Nephron (organoid): ENCODE measurements around the gene CDKAL1.

Experiments
- H3K27ac Mint-ChIP-seq, 3 experiments: 2 replicates each; pipeline ENCODE4 v1.8.0; 2020; ENCODE audit warnings: mixed read lengths in 3 of 3, mild to moderate bottlenecking in 2 of 3, moderate library complexity in 1 of 3
- H3K27me3 Mint-ChIP-seq: 2 replicates; pipeline ENCODE4 v1.8.0; 2021; ENCODE audit warnings: low read depth, mild to moderate bottlenecking, moderate library complexity, mixed read lengths
- H3K36me3 Mint-ChIP-seq: 2 replicates; pipeline ENCODE4 v1.8.0; 2020; ENCODE audit warnings: low read depth, mixed read lengths
- H3K4me1 Mint-ChIP-seq: 2 replicates; pipeline ENCODE4 v1.8.0; 2020; ENCODE audit warnings: mixed read lengths
- H3K4me3 Mint-ChIP-seq, 3 experiments: 2 replicates each; pipeline ENCODE4 v1.8.0; 2020; ENCODE audit warnings: mild to moderate bottlenecking in 3 of 3, mixed read lengths in 3 of 3, moderate library complexity in 2 of 3
- H3K9me3 Mint-ChIP-seq: 2 replicates; pipeline ENCODE4 v1.8.0; 2020; ENCODE audit warnings: mixed read lengths
- TF ChIP-seq, protein P1 (sequence below), 3 experiments: fragments of 200-600 bp; sonication (generic); IDR thresholded peaks; one replicate each; pipeline ENCODE4 v1.5.0; 2021; ENCODE audit warnings: antibody characterized with exemption in 3 of 3; ENCODE audit not compliant: unreplicated experiment in 3 of 3

Gene CDKAL1

DNA sequence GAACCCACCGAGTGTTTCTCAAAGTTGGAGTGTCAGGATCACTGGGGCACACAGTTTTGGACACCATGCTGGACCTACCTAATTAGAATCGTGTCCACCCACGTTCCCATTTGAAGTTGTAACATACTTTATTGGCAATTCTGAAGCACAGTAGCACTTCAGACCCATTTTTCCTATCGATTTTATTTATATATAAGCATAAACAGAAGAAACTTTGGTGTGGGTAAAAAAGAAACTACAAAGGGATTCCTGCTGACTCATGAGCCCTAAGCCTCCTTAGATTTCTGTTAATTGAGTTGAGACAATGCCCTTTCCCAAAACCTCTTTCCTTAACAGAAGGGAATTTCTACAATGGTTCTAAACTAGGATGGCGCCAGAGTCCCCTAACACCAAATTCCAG lies 398.0 kb downstream of the CDKAL1 start:
- Mint-ChIP-seq H3K4me1 (peaks cover 18% of the 10 kb centered on the region), H3K27ac (no peak overlapping the region), H3K9me3 (no peaks in the 10 kb centered on the region), H3K36me3 (no peaks in the 10 kb centered on the region), H3K4me3 (no peak overlapping the region), H3K27me3 (no peaks in the 10 kb centered on the region)
- TF ChIP-seq, protein P1, sequence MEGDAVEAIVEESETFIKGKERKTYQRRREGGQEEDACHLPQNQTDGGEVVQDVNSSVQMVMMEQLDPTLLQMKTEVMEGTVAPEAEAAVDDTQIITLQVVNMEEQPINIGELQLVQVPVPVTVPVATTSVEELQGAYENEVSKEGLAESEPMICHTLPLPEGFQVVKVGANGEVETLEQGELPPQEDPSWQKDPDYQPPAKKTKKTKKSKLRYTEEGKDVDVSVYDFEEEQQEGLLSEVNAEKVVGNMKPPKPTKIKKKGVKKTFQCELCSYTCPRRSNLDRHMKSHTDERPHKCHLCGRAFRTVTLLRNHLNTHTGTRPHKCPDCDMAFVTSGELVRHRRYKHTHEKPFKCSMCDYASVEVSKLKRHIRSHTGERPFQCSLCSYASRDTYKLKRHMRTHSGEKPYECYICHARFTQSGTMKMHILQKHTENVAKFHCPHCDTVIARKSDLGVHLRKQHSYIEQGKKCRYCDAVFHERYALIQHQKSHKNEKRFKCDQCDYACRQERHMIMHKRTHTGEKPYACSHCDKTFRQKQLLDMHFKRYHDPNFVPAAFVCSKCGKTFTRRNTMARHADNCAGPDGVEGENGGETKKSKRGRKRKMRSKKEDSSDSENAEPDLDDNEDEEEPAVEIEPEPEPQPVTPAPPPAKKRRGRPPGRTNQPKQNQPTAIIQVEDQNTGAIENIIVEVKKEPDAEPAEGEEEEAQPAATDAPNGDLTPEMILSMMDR (IDR thresholded peaks at IDR 0.05; ENCODE audit: unreplicated experiment in 3 of 3), result no peak

DNA sequence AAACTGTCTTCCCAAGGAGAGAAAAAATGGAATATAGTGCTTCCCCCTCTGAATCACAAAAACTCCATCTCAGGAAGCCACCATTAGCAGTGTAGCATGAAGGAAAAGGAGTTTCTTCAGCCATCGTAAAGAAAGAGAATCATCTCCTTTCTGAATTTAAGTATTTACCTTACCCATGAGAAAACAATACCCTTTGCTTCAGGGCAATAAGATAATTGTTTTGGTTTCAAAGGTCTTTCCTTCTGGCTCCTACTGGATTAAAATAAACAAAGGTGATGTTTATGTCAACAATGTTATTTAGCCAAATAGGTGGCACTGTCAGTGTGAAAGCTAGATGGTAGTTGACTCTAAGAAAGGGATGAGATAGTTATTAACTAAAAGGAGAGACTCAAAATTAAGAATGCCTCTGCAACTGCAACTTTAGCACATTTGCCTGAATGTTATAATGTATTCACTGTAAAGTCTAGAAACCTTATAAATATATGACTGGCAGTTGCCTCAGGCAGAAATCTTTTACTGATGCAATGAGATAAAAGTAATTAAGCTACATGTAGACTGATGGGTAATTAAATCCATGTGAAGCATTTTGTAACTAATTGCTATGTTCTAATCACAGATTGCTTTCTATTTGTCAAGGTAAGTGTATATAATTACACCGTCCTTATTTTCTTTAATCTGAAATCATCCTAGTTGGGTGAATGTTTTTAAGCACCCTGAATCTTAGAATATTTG lies 399.0 kb downstream of the CDKAL1 start:
- H3K9me3 Mint-ChIP-seq, result no peaks in the 10 kb centered on the region
- H3K27me3 Mint-ChIP-seq, result no peaks in the 10 kb centered on the region
- peak overlapping the region in 2 of 3 experiments; percentile 10 to 51 for H3K27ac Mint-ChIP-seq

DNA sequence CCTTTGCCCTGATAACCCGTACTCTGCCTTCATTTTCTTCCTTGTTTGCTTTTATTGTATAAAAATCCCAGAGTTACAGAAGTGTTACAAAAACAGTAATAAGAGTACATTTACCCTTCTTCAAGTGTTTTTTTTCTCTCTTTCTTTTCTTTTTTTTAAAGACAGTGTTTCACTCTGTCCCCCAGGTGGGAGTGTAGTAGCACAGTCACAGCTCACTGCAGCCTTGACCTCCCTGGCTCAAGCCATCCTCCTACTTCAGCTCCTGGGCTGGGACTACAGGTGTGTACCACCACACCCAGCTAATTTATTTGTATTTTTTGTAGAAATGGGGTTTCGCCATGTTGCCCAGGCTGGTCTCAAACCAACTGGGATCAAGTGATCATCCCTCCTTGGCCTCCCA lies 402.7 kb downstream of the CDKAL1 start:
- TF ChIP-seq, protein P1 (IDR thresholded peaks at IDR 0.05; ENCODE audit: unreplicated experiment in 3 of 3), result no peak
- no peaks in the 10 kb centered on the region for H3K27me3 Mint-ChIP-seq
- no peak overlapping the region for H3K4me3 Mint-ChIP-seq
- H3K27ac Mint-ChIP-seq, result no peak overlapping the region
- peaks cover 16% of the 10 kb centered on the region for H3K4me1 Mint-ChIP-seq
- peaks cover 6% of the 10 kb centered on the region for H3K36me3 Mint-ChIP-seq
- peaks cover 4% of the 10 kb centered on the region for H3K9me3 Mint-ChIP-seq

More for the DNA sequence above, 399.0 kb downstream of the CDKAL1 start:
- peaks cover 15% of the 10 kb centered on the region for H3K4me1 Mint-ChIP-seq
- H3K4me3 Mint-ChIP-seq, result no peak overlapping the region
- TF ChIP-seq, protein P1 (IDR thresholded peaks at IDR 0.05; ENCODE audit: unreplicated experiment in 3 of 3), result no peak
- H3K36me3 Mint-ChIP-seq, result no peaks in the 10 kb centered on the region

DNA sequence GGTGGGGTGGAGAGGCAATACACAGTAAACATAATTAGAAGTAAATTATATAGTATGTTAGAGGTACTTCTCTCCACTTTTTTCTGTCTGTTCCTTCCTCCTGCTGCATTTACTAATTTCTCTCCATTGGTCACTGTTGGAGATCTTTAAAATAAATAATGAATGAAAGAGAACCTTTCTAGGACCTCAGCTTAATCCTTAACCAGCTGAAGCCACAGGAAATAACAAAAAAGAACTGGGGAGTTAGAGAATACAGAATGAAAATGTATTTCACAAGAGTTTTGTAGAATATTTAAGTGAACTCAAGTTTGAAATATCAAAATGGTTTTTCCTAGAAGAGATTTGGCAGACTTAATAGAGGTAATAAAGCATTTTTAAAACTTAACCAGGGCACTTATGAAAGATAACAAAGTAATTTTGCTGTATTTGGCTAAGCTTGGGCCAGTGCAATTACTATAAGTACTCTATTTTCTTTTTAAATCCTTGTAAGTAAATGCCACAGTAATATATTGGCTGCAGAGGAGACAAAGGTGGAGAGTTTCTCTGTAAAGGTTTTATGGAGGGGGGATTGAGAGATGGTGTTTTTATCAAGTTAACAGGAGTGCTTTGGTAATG lies 405.0 kb downstream of the CDKAL1 start:
- H3K4me3 Mint-ChIP-seq, result no peak overlapping the region
- H3K4me1 Mint-ChIP-seq, result peaks cover 11% of the 10 kb centered on the region
- peak overlapping the region; percentile 59 to 82 (median 60) for H3K27ac Mint-ChIP-seq
- H3K36me3 Mint-ChIP-seq, result peaks cover 21% of the 10 kb centered on the region
- H3K27me3 Mint-ChIP-seq, result no peaks in the 10 kb centered on the region
- H3K9me3 Mint-ChIP-seq, result peaks cover 17% of the 10 kb centered on the region
- TF ChIP-seq, protein P1 (IDR thresholded peaks at IDR 0.05; ENCODE audit: unreplicated experiment in 3 of 3), result no peak

DNA sequence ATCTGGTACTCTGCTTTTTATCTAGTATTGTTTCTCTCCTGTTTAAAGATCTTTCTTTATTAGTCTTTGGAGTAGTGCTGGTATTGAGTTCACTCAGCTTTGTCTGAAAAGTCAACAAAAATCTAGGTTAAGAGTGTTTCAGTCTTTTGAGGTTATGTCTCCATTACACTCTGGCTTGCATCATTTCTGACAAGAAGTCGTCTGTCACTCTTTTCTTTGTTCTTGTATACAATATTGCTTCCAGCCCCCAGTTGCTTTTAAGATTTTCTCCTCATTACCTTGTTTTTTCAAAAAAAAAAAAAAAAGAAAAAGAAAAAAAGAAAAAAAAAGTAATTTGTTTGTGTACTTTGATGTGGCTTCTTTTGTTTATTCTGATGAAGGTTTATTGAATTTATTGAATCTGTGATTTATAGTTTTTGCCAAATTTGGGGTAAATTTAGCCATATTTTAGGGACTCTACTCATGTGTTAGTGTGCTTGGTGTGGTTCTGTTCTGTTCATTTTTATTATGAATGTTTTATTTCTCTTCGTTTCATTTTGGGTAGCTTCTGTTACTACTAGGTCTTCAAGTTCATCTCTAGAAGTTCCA lies 408.9 kb downstream of the CDKAL1 start:
- Mint-ChIP-seq H3K4me1 (peaks cover 11% of the 10 kb centered on the region), H3K27me3 (no peaks in the 10 kb centered on the region), H3K4me3 (no peak overlapping the region), H3K27ac (no peak overlapping the region), H3K9me3 (peaks cover 21% of the 10 kb centered on the region), H3K36me3 (peaks cover 26% of the 10 kb centered on the region)
- TF ChIP-seq, protein P1 (IDR thresholded peaks at IDR 0.05; ENCODE audit: unreplicated experiment in 3 of 3), result no peak
